ENCODE measurements around the gene MAP6.
"Not testable (repeated sequence)": the region's sequence is repeated elsewhere in the genome, so short reads cannot be mapped to it uniquely, and the experiment has no call there.

The MAP6 gene

GRCh38 chr11:75668451-75669297, at the start of gene MAP6:
Gene MAP6 (minus strand): TSS chr11:75669038. CDS start chr11:75668369, 669 bp downstream.
- DNase-seq (ENCODE audit: low read depth in 2 of 2), result no peak

GRCh38 chr11:75717608-75718418, 49.0 kb upstream of the MAP6 start, which contains the start of gene MOGAT2:
Gene MOGAT2 (plus strand): TSS chr11:75717838. CDS start chr11:75717889, 51 bp downstream.
- DNase-seq (ENCODE audit: low read depth in 2 of 2), result no peak

GRCh38 chr11:75716659-75717058, 47.8 kb upstream of the MAP6 start:
- no peak for DNase-seq (ENCODE audit: low read depth in 2 of 2)

- DNase-seq (ENCODE audit: low read depth in 2 of 2), result no peak
Measured at GRCh38 chr11:75715688-75716087, 46.9 kb upstream of the MAP6 start.

- no peak for DNase-seq (ENCODE audit: low read depth in 2 of 2)
Measured at GRCh38 chr11:75714211-75714610, 45.4 kb upstream of the MAP6 start.

- DNase-seq (ENCODE audit: low read depth in 2 of 2), result peak; percentile 25 to 41
Measured at GRCh38 chr11:75706260-75706729, 37.5 kb upstream of the MAP6 start.

- no peak for DNase-seq (ENCODE audit: low read depth in 2 of 2)
Measured at GRCh38 chr11:75705541-75705940, 36.7 kb upstream of the MAP6 start.

GRCh38 chr11:75703695-75704237, 34.9 kb upstream of the MAP6 start:
- DNase-seq (ENCODE audit: low read depth in 2 of 2), result no peak

- DNase-seq (ENCODE audit: low read depth in 2 of 2), result no peak
Measured at GRCh38 chr11:75700940-75701339, 32.1 kb upstream of the MAP6 start.

- DNase-seq (ENCODE audit: low read depth in 2 of 2), result no peak
Measured at GRCh38 chr11:75697906-75698581, 29.2 kb upstream of the MAP6 start.

GRCh38 chr11:75691804-75692203, 23.0 kb upstream of the MAP6 start:
- DNase-seq (ENCODE audit: low read depth in 2 of 2), result no peak

- no peak for DNase-seq (ENCODE audit: low read depth in 2 of 2)
Measured at GRCh38 chr11:75689863-75690609, 21.2 kb upstream of the MAP6 start.

GRCh38 chr11:75683856-75684255, 15.0 kb upstream of the MAP6 start:
- DNase-seq (ENCODE audit: low read depth in 2 of 2), result not testable (repeated sequence)

- DNase-seq (ENCODE audit: low read depth in 2 of 2), result no peak
Measured at GRCh38 chr11:75679566-75679965, 10.7 kb upstream of the MAP6 start.

GRCh38 chr11:75678620-75679259, 9.9 kb upstream of the MAP6 start:
- DNase-seq (ENCODE audit: low read depth in 2 of 2), result no peak

GRCh38 chr11:75677909-75678308, 9.1 kb upstream of the MAP6 start:
- no peak for DNase-seq (ENCODE audit: low read depth in 2 of 2)

- DNase-seq (ENCODE audit: low read depth in 2 of 2), result no peak
Measured at GRCh38 chr11:75677275-75677674, 8.4 kb upstream of the MAP6 start.

GRCh38 chr11:75673977-75674582, 5.2 kb upstream of the MAP6 start:
- DNase-seq (ENCODE audit: low read depth in 2 of 2), result no peak

GRCh38 chr11:75667831-75668450, 897 bp downstream of the MAP6 start:
- no peak for DNase-seq (ENCODE audit: low read depth in 2 of 2)
